ENCODE results near the gene MARS1. TPM values are rescaled to one million over a fixed set of nuclear protein-coding genes. Genes with fewer than 3 reads are reported as not detected.

Gene MARS1
- polyA plus RNA-seq, 3 donors from 2014 or later, result 100 to 158 (median 114) TPM

GRCh38 chr12:57470970-57471656 lies 16.8 kb upstream of the MARS1 start:
- peaks cover 67 to 70% of the 10 kb centered on the region in 2 donors for H3K4me1 Mint-ChIP-seq
- peaks cover 36 to 44% (median 36%) of the 10 kb centered on the region in 3 donors for H3K36me3 Mint-ChIP-seq
- H3K4me3 Mint-ChIP-seq, result no peak overlapping the region
- H3K27me3 Mint-ChIP-seq (ENCODE audit: low read depth in 3 of 3), result peaks cover 22 to 41% (median 41%) of the 10 kb centered on the region in 3 donors
- DNase-seq, result no peak
- H3K9me3 Mint-ChIP-seq, result no peaks in the 10 kb centered on the region
- peak overlapping the region; percentile 60 to 83 (median 70) for H3K27ac Mint-ChIP-seq

GRCh38 chr12:57471661-57472060 lies 16.2 kb upstream of the MARS1 start:
- peaks cover 27 to 45% (median 41%) of the 10 kb centered on the region in 3 donors for H3K27me3 Mint-ChIP-seq (ENCODE audit: low read depth in 3 of 3)
- H3K36me3 Mint-ChIP-seq, result peaks cover 37 to 44% (median 42%) of the 10 kb centered on the region in 3 donors
- no peak for DNase-seq
- no peak overlapping the region for H3K4me3 Mint-ChIP-seq
- H3K9me3 Mint-ChIP-seq, result no peaks in the 10 kb centered on the region
- peak overlapping the region; percentile 61 to 80 (median 73) for H3K27ac Mint-ChIP-seq
- H3K4me1 Mint-ChIP-seq, result peaks cover 73 to 75% of the 10 kb centered on the region in 2 donors

- Mint-ChIP-seq H3K9me3 (no peaks in the 10 kb centered on the region), H3K27ac (peak overlapping the region; percentile 55 to 80 (median 73)), H3K4me1 (peaks cover 78 to 82% of the 10 kb centered on the region in 2 donors), H3K36me3 (peaks cover 40 to 51% (median 46%) of the 10 kb centered on the region in 3 donors), H3K4me3 (peak overlapping the region in 1 of 5 donors; percentile 17), H3K27me3 (ENCODE audit: low read depth in 3 of 3) (peaks cover 35 to 47% (median 46%) of the 10 kb centered on the region in 3 donors)
- no peak for DNase-seq
These were observed 15.5 kb upstream of the MARS1 start for GRCh38 chr12:57472391-57472790.

GRCh38 chr12:57473392-57473791 lies 14.5 kb upstream of the MARS1 start:
- H3K9me3 Mint-ChIP-seq, result no peaks in the 10 kb centered on the region
- H3K36me3 Mint-ChIP-seq, result peaks cover 46 to 56% (median 49%) of the 10 kb centered on the region in 3 donors
- DNase-seq, result no peak
- H3K4me1 Mint-ChIP-seq, result peaks cover 85 to 86% of the 10 kb centered on the region in 2 donors
- peak overlapping the region; percentile 51 to 84 (median 56) for H3K4me3 Mint-ChIP-seq
- H3K27me3 Mint-ChIP-seq (ENCODE audit: low read depth in 3 of 3), result peaks cover 40 to 51% (median 48%) of the 10 kb centered on the region in 3 donors
- peak overlapping the region; percentile 76 to 100 (median 92) for H3K27ac Mint-ChIP-seq

- no peak for DNase-seq
- H3K36me3 Mint-ChIP-seq, result peaks cover 46 to 56% (median 47%) of the 10 kb centered on the region in 3 donors
- peak overlapping the region; percentile 79 to 87 (median 83) for H3K4me3 Mint-ChIP-seq
- H3K27me3 Mint-ChIP-seq (ENCODE audit: low read depth in 3 of 3), result peaks cover 44 to 54% (median 51%) of the 10 kb centered on the region in 3 donors
- no peaks in the 10 kb centered on the region for H3K9me3 Mint-ChIP-seq
- peaks cover 86 to 90% of the 10 kb centered on the region in 2 donors for H3K4me1 Mint-ChIP-seq
- peak overlapping the region; percentile 87 to 100 (median 92) for H3K27ac Mint-ChIP-seq
These were observed 14.0 kb upstream of the MARS1 start for GRCh38 chr12:57473886-57474285.

GRCh38 chr12:57474430-57474829 lies 13.4 kb upstream of the MARS1 start:
- H3K4me1 Mint-ChIP-seq, result peaks cover 86 to 89% of the 10 kb centered on the region in 2 donors
- peak; percentile 57 to 59 (median 59) for DNase-seq

GRCh38 chr12:57474862-57475261 lies 13.0 kb upstream of the MARS1 start:
- Mint-ChIP-seq H3K4me1 (peaks cover 86 to 89% of the 10 kb centered on the region in 2 donors), H3K4me3 (peak overlapping the region; percentile 79 to 87 (median 83)), H3K9me3 (no peaks in the 10 kb centered on the region), H3K27me3 (ENCODE audit: low read depth in 3 of 3) (peaks cover 50 to 62% (median 51%) of the 10 kb centered on the region in 3 donors), H3K27ac (peak overlapping the region; percentile 87 to 100 (median 92)), H3K36me3 (peaks cover 43 to 49% (median 43%) of the 10 kb centered on the region in 3 donors)
- no peak for DNase-seq

More at GRCh38 chr12:57474430-57474829, 13.4 kb upstream of the MARS1 start:
- peak overlapping the region; percentile 87 to 100 (median 92) for H3K27ac Mint-ChIP-seq
- H3K4me3 Mint-ChIP-seq, result peak overlapping the region; percentile 79 to 87 (median 83)
- H3K9me3 Mint-ChIP-seq, result no peaks in the 10 kb centered on the region
- peaks cover 47 to 58% (median 50%) of the 10 kb centered on the region in 3 donors for H3K27me3 Mint-ChIP-seq (ENCODE audit: low read depth in 3 of 3)
- H3K36me3 Mint-ChIP-seq, result peaks cover 43 to 52% (median 43%) of the 10 kb centered on the region in 3 donors

GRCh38 chr12:57475271-57476161 lies 12.4 kb upstream of the MARS1 start:
- no peak for DNase-seq
- peaks cover 51 to 67% (median 54%) of the 10 kb centered on the region in 3 donors for H3K27me3 Mint-ChIP-seq (ENCODE audit: low read depth in 3 of 3)
- H3K36me3 Mint-ChIP-seq, result peaks cover 43 to 49% (median 43%) of the 10 kb centered on the region in 3 donors
- peaks cover 89 to 90% of the 10 kb centered on the region in 2 donors for H3K4me1 Mint-ChIP-seq
- H3K27ac Mint-ChIP-seq, result peak overlapping the region; percentile 99 to 100 (median 100)
- peak overlapping the region; percentile 90 to 97 (median 95) for H3K4me3 Mint-ChIP-seq
- H3K9me3 Mint-ChIP-seq, result no peaks in the 10 kb centered on the region

- Mint-ChIP-seq H3K4me1 (peaks cover 91 to 92% of the 10 kb centered on the region in 2 donors), H3K27ac (peak overlapping the region; percentile 99 to 100 (median 100)), H3K4me3 (peak overlapping the region; percentile 90 to 97 (median 95)), H3K36me3 (peaks cover 43 to 49% (median 43%) of the 10 kb centered on the region in 3 donors), H3K27me3 (ENCODE audit: low read depth in 3 of 3) (peaks cover 47 to 61% (median 56%) of the 10 kb centered on the region in 3 donors), H3K9me3 (no peaks in the 10 kb centered on the region)
- peak; percentile 76 to 83 (median 81) for DNase-seq
These were observed 11.5 kb upstream of the MARS1 start for GRCh38 chr12:57476162-57476992.

GRCh38 chr12:57476993-57477709 lies 10.7 kb upstream of the MARS1 start:
- Mint-ChIP-seq H3K9me3 (no peaks in the 10 kb centered on the region), H3K27ac (peak overlapping the region; percentile 99 to 100 (median 100)), H3K36me3 (peaks cover 40 to 44% (median 43%) of the 10 kb centered on the region in 3 donors), H3K27me3 (ENCODE audit: low read depth in 3 of 3) (peaks cover 47 to 58% (median 56%) of the 10 kb centered on the region in 3 donors), H3K4me3 (peak overlapping the region; percentile 90 to 97 (median 95)), H3K4me1 (peaks cover 90% of the 10 kb centered on the region in 2 donors)
- no peak for DNase-seq

GRCh38 chr12:57477710-57478681 lies 9.9 kb upstream of the MARS1 start:
- Mint-ChIP-seq H3K9me3 (no peaks in the 10 kb centered on the region), H3K4me3 (peak overlapping the region; percentile 90 to 97 (median 95)), H3K36me3 (peaks cover 32 to 38% (median 36%) of the 10 kb centered on the region in 3 donors), H3K27ac (peak overlapping the region; percentile 99 to 100 (median 100)), H3K4me1 (peaks cover 83% of the 10 kb centered on the region in 2 donors), H3K27me3 (ENCODE audit: low read depth in 3 of 3) (peaks cover 41 to 57% (median 53%) of the 10 kb centered on the region in 3 donors)
- peak; percentile 69 to 77 (median 73) for DNase-seq
